ENCODE results near the gene FAM222A.

FAM222A gene

DNA sequence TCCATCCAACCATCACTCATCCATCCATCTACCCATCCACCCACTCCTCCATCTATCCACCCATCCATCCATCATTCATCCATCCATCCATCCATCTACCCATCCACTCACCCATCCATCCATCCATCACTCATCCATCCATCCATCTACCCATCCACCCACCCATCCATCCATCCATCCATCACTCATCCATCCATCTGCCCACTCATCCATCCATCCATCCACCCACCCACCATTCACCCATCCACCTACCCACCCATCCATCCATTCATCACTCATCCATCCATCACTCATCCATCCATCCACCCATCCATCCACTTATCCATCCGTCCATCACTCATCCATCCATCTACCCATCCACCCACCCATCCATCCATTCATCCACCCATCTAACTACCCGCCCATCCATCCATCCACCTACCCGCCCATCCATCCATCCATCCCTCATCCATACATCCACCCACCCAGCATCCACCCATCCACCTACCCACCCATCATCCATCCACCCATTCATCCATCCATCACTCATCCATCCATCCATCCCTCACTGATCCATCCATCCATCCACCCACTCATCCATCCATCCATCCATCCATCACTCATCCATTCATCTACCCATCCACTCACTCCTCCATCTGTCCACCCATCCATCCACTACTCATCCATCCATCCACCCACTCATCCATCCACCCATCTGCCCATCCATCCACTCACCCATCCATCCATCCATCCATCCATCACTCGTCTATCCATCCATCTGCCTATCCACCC, 95.4 kb downstream of the FAM222A start:
- TF ChIP-seq GATA1 (IDR thresholded peaks at IDR 0.05; ENCODE audit: low read depth, low read length), result no peak
- no peak for TF ChIP-seq POLR2A (IDR thresholded peaks at IDR 0.05; ENCODE audit: low read length)
- no peak for DNase-seq

DNA sequence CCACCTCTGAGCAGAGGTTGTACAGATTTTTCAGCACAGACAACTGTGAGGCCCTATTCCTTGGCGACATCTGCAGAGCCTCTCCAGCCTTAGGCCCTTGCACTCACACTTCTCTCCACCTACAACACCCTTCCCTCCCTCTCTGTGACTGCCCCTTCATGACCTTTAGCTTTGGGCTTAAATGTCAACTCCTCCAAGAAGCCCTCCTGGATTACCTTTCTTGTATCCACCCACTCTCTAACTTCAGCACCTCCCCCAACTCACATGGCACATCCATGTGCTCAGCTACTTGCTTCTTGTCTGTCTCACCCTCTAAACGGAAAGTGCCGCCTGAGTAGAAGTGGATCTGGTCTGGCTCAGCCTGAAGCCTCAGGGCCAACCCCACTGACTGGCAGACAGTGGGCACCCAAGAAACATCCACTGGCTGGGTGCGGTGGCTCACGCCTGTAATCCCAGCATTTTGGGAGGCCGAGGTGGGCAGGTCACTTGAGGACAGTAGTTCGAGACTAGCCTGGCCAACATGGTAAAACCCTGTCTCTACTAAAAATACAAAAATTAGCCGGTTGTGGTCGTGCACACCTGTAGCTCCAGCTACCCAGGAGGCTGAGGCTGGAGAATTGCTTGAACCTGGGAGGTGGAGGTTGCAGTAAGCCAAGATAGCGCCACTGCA, 97.5 kb downstream of the FAM222A start:
- no peak for DNase-seq
- TF ChIP-seq POLR2A (IDR thresholded peaks at IDR 0.05; ENCODE audit: low read length), result no peak
- no peak for TF ChIP-seq GATA1 (IDR thresholded peaks at IDR 0.05; ENCODE audit: low read depth, low read length)

- no peak for DNase-seq
- TF ChIP-seq GATA1 (IDR thresholded peaks at IDR 0.05; ENCODE audit: low read depth, low read length) (no peak), POLR2A (IDR thresholded peaks at IDR 0.05; ENCODE audit: low read length) (no peak)
These were observed 98.0 kb downstream of the FAM222A start for GRCh38 chr12:109811624-109811995.

DNA sequence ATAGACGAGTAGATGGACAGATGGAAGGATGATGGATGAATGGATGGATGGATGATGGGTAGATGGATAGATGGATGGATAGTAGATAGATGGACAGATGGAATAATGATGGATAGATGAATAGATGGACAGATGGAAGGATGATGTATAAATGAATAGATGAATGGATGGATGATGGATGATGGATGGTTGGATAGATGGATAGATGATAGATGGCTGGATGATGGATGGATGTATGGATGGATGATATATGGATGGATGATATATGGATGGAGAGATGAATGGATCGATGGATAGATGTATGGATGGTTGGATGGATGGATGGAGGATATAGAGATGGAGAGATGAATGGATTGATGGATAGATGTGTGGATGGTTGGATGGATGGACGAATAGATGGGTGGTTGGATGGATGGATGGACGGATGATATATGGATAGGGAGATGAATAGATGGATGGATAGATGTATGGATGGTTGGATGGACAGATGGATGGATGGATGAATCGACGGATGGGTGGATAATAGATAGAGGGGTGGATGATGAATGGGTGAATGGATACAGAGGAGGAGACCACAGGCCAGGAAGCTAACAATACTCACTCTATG, 100.3 kb downstream of the FAM222A start:
- TF ChIP-seq POLR2A (IDR thresholded peaks at IDR 0.05; ENCODE audit: low read length), result no peak
- no peak for TF ChIP-seq GATA1 (IDR thresholded peaks at IDR 0.05; ENCODE audit: low read depth, low read length)
- no peak for DNase-seq

- no peak for TF ChIP-seq GATA1 (IDR thresholded peaks at IDR 0.05; ENCODE audit: low read depth, low read length)
- TF ChIP-seq POLR2A (IDR thresholded peaks at IDR 0.05; ENCODE audit: low read length), result no peak
- no peak for DNase-seq
These were observed 101.0 kb downstream of the FAM222A start for GRCh38 chr12:109814600-109815150.

DNA sequence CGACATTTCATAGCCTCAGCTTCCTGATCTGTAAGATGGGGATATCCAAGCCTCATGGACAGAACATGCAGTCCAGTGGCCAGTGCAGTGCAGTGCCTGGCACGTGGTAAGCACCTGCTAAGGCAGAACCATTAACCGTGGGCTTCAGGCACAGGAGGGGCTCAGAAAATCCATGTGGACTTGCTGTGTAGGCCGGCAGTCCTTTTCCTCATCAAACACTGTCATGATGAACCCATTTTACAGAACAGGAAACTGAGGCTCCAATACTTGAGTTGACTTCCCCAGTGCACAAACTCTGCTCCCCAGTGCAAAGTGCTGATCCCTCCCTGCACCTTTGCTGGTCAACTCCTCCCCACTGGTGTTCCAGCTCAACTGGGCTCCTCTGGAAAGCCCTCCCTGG, 101.6 kb downstream of the FAM222A start:
- no peak for TF ChIP-seq POLR2A (IDR thresholded peaks at IDR 0.05; ENCODE audit: low read length)
- TF ChIP-seq GATA1 (IDR thresholded peaks at IDR 0.05; ENCODE audit: low read depth, low read length), result no peak
- DNase-seq, result no peak

GRCh38 chr12:109815757-109816617, 102.4 kb downstream of the FAM222A start:
- no peak for DNase-seq
- TF ChIP-seq GATA1 (IDR thresholded peaks at IDR 0.05; ENCODE audit: low read depth, low read length) (no peak), POLR2A (IDR thresholded peaks at IDR 0.05; ENCODE audit: low read length) (no peak)

DNA sequence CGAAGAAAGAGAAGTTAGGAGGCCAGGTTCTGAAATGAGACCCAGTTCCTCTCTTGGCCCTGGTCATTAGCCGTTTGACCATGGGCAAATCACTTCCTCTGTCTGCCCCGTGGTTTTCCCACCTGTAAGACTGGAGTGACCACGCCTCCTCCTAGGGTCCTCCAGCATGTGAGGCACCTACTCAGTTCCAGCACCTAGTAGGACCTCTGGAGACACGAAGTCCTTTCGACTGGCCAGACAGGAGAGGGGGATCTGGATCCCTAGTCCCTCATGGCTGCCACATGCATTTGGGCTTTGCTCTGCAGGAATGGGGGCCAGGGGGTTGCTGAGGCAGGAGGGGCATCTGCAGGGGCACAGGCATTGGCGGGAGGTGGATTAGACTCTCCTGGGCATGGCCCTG, 103.2 kb downstream of the FAM222A start:
- no peak for DNase-seq
- TF ChIP-seq POLR2A (IDR thresholded peaks at IDR 0.05; ENCODE audit: low read length), result no peak
- TF ChIP-seq GATA1 (IDR thresholded peaks at IDR 0.05; ENCODE audit: low read depth, low read length), result no peak

- TF ChIP-seq GATA1 (IDR thresholded peaks at IDR 0.05; ENCODE audit: low read depth, low read length) (no peak), POLR2A (IDR thresholded peaks at IDR 0.05; ENCODE audit: low read length) (no peak)
- no peak for DNase-seq
These were observed 104.1 kb downstream of the FAM222A start for GRCh38 chr12:109817627-109818231.

- DNase-seq, result no peak
- TF ChIP-seq GATA1 (IDR thresholded peaks at IDR 0.05; ENCODE audit: low read depth, low read length) (no peak), POLR2A (IDR thresholded peaks at IDR 0.05; ENCODE audit: low read length) (no peak)
These were observed 104.6 kb downstream of the FAM222A start for GRCh38 chr12:109818253-109818652.

- no peak for TF ChIP-seq POLR2A (IDR thresholded peaks at IDR 0.05; ENCODE audit: low read length)
- no peak for TF ChIP-seq GATA1 (IDR thresholded peaks at IDR 0.05; ENCODE audit: low read depth, low read length)
- DNase-seq, result no peak
These were observed 105.4 kb downstream of the FAM222A start for GRCh38 chr12:109818905-109819500.

Data from erythroblast (primary cell).